Skin epidermis (tissue), 12 donors: ENCODE results near the gene CCDC15.

Source experiments
- H3K27ac ChIP-seq, 21 experiments: fragments of 200-600 bp; sonication (generic) in 11 of 21; one replicate each; pipeline ENCODE4 v1.5.0; 2020; ENCODE audit warnings: mild to moderate bottlenecking in 3 of 21, inconsistent platforms in 2 of 21, moderate library complexity in 2 of 21
- H3K4me3 ChIP-seq, 7 experiments: fragments of 200-600 bp; sonication (generic) in 2 of 7; one replicate each; pipeline ENCODE4 v1.5.0; 2020; ENCODE audit warnings: inconsistent platforms in 2 of 7, mild to moderate bottlenecking in 2 of 7, moderate library complexity in 1 of 7

The CCDC15 gene

GRCh38 chr11:125076378-125076945 lies 122.5 kb downstream of the CCDC15 start:
- H3K4me3 ChIP-seq = no peak overlapping the region
- peak overlapping the region in 3 of 21 experiments; percentile 50 to 76 (median 54) for H3K27ac ChIP-seq

GRCh38 chr11:125078016-125078415 lies 124.0 kb downstream of the CCDC15 start:
- H3K27ac ChIP-seq = no peak overlapping the region
- H3K4me3 ChIP-seq = no peak overlapping the region

- Histone ChIP-seq H3K4me3 (no peak overlapping the region), H3K27ac (no peak overlapping the region)
Observed at GRCh38 chr11:125078516-125079140, 124.6 kb downstream of the CCDC15 start.

- Histone ChIP-seq H3K4me3 (no peak overlapping the region), H3K27ac (no peak overlapping the region)
Observed at GRCh38 chr11:125079151-125079877, 125.3 kb downstream of the CCDC15 start.

- H3K27ac ChIP-seq = no peak overlapping the region
- H3K4me3 ChIP-seq = no peak overlapping the region
Observed at GRCh38 chr11:125079878-125080530, 126.0 kb downstream of the CCDC15 start.

- H3K4me3 ChIP-seq = no peak overlapping the region
- no peak overlapping the region for H3K27ac ChIP-seq
Observed at GRCh38 chr11:125080531-125080911, 126.5 kb downstream of the CCDC15 start.

- H3K4me3 ChIP-seq = no peak overlapping the region
- no peak overlapping the region for H3K27ac ChIP-seq
Observed at GRCh38 chr11:125081098-125081798, 127.2 kb downstream of the CCDC15 start.

- H3K27ac ChIP-seq = peak overlapping the region in 1 of 21 experiments; percentile 67
Observed at GRCh38 chr11:125082040-125082439, 128.0 kb downstream of the CCDC15 start.

GRCh38 chr11:125082611-125083311 lies 128.8 kb downstream of the CCDC15 start:
- no peak overlapping the region for H3K4me3 ChIP-seq
- H3K27ac ChIP-seq = peak overlapping the region in 16 of 21 experiments; percentile 5 to 74 (median 54)

More at GRCh38 chr11:125082040-125082439, 128.0 kb downstream of the CCDC15 start:
- no peak overlapping the region for H3K4me3 ChIP-seq

GRCh38 chr11:125083312-125084056 lies 129.5 kb downstream of the CCDC15 start:
- Histone ChIP-seq H3K27ac (peak overlapping the region in 17 of 21 experiments; percentile 5 to 74 (median 53)), H3K4me3 (no peak overlapping the region)

- Histone ChIP-seq H3K4me3 (no peak overlapping the region), H3K27ac (peak overlapping the region in 4 of 21 experiments; percentile 5 to 67 (median 48))
Observed at GRCh38 chr11:125084057-125084416, 130.0 kb downstream of the CCDC15 start.

- Histone ChIP-seq H3K27ac (no peak overlapping the region), H3K4me3 (no peak overlapping the region)
Observed at GRCh38 chr11:125084761-125085231, 130.8 kb downstream of the CCDC15 start.

GRCh38 chr11:125085301-125086081 lies 131.5 kb downstream of the CCDC15 start:
- no peak overlapping the region for H3K27ac ChIP-seq
- H3K4me3 ChIP-seq = no peak overlapping the region

GRCh38 chr11:125086633-125087296 lies 132.8 kb downstream of the CCDC15 start:
- Histone ChIP-seq H3K4me3 (no peak overlapping the region), H3K27ac (no peak overlapping the region)

GRCh38 chr11:125088123-125088522 lies 134.1 kb downstream of the CCDC15 start:
- Histone ChIP-seq H3K4me3 (no peak overlapping the region), H3K27ac (no peak overlapping the region)

GRCh38 chr11:125088576-125089455 lies 134.8 kb downstream of the CCDC15 start:
- H3K4me3 ChIP-seq = no peak overlapping the region
- no peak overlapping the region for H3K27ac ChIP-seq
